Testis (tissue), 3 donors: ENCODE measurements around the gene ZNF839. TPM values are rescaled to one million over a fixed set of nuclear protein-coding genes. Genes with fewer than 3 reads are reported as not detected.
"Not testable (repeated sequence)": the region's sequence is repeated elsewhere in the genome, so short reads cannot be mapped to it uniquely, and the experiment has no call there.

ENCODE experiments used
- DNase-seq: peaks from one replicate; pipeline ENCODE4 v3.0.0-alpha.2; 2019
- H3K27ac ChIP-seq, 2 donors: fragments of 200-600 bp; sonication (generic); one replicate each; pipeline ENCODE4 v1.5.1; 2019
- H3K27me3 ChIP-seq: fragments of 200-600 bp; sonication (generic); one replicate; pipeline ENCODE4 v1.5.1; 2019
- H3K36me3 ChIP-seq: fragments of 200-600 bp; sonication (generic); one replicate; pipeline ENCODE4 v1.5.1; 2017; ENCODE audit warnings: low read depth; ENCODE audit errors: missing control alignments
- H3K4me1 ChIP-seq: fragments of 200-600 bp; sonication (generic); one replicate; pipeline ENCODE4 v1.5.1; 2019
- H3K4me3 ChIP-seq, 2 donors: fragments of 200-600 bp; sonication (generic); one replicate each; pipeline ENCODE4 v1.5.1; 2017 to 2019
- H3K9me3 ChIP-seq: fragments of 200-600 bp; sonication (generic); one replicate; pipeline ENCODE4 v1.5.1; 2017
- POLR2A ChIP-seq: fragments of 450-650 bp; IDR thresholded peaks from one replicate; pipeline ENCODE4 v1.6.1; 2017; ENCODE audit warnings: antibody characterized with exemption, mild to moderate bottlenecking, moderate library complexity
- WGBS, 2 donors: methylation state at CpG; one replicate each; pipeline ENCODE4 v1.1.5; 2018; 5-methylcytosine and 5-hydroxymethylcytosine counted together
- intact Hi-C: fragments of 100-400 bp; cut with DNase I; formaldehyde crosslinking; loops from one replicate; pipeline ENCODE4 v1.15.1; 2023; ENCODE audit warnings: low total_unique reads
- polyA plus RNA-seq: library from polyadenylated mRNA; stranded (reverse); fragments of 350-450 nt; fragmentation: Illumina TruSeq; extraction: RNeasy Lipid Tissue Mini Kit (QIAGEN cat#74804); gene quantifications from one replicate; pipeline ENCODE4 v1.2.3, GENCODE V29; 2014; ENCODE audit warnings: low read depth, low replicate concordance; ENCODE audit not compliant: insufficient read depth
- total RNA-seq, 2 donors: library from RNA; depleted of rRNA; stranded (reverse); fragments of >200 nt; gene quantifications; one replicate each; pipeline ENCODE4 v1.2.3, GENCODE V29; 2016
- TF ChIP-seq, protein P1 (sequence below), 3 experiments: fragments of 450-650 bp in 2 of 3; fragments of 200-600 bp in 1 of 3; sonication (generic) in 1 of 3; IDR thresholded peaks; one replicate each; pipeline ENCODE4 v1.5.1; 2016 to 2019; ENCODE audit warnings: antibody characterized with exemption in 3 of 3, mild to moderate bottlenecking in 2 of 3, moderate library complexity in 1 of 3

ZNF839 gene
- total and polyA plus RNA-seq, 3 donors from 2014 or later = 41.4 to 59.0 (median 55.4) TPM

DNA sequence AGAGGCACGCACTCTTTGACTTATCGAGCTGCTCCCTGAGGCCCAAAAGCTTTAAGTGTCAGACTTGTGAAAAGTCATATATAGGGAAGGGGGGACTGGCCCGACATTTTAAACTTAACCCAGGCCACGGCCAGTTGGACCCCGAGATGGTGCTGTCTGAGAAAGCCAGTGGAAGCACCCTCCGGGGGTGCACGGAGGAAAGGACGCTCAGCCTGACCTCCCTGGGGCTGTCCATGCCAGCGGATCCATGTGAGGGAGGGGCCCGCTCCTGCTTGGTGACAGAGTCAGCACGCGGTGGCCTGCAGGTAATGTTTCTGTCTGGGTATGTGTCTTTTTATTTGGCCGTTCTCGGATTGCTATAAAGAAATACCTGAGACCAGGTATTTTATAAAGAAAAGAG is 7.0 kb downstream of the ZNF839 start:
- DNase-seq = no peak
- H3K4me1 ChIP-seq = peaks cover 25% of the 10 kb centered on the region
- H3K27ac ChIP-seq = no peak overlapping the region
- TF ChIP-seq POLR2A = no peak
- TF ChIP-seq, protein P1, sequence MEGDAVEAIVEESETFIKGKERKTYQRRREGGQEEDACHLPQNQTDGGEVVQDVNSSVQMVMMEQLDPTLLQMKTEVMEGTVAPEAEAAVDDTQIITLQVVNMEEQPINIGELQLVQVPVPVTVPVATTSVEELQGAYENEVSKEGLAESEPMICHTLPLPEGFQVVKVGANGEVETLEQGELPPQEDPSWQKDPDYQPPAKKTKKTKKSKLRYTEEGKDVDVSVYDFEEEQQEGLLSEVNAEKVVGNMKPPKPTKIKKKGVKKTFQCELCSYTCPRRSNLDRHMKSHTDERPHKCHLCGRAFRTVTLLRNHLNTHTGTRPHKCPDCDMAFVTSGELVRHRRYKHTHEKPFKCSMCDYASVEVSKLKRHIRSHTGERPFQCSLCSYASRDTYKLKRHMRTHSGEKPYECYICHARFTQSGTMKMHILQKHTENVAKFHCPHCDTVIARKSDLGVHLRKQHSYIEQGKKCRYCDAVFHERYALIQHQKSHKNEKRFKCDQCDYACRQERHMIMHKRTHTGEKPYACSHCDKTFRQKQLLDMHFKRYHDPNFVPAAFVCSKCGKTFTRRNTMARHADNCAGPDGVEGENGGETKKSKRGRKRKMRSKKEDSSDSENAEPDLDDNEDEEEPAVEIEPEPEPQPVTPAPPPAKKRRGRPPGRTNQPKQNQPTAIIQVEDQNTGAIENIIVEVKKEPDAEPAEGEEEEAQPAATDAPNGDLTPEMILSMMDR (IDR thresholded peaks at IDR 0.05) = no peak
- WGBS, 2 donors = 92 to 93% methylated on average over 14 of the region's 14 CpGs
- no peaks in the 10 kb centered on the region for H3K36me3 ChIP-seq
- intact Hi-C loops = no loop called here
- no peak overlapping the region for H3K4me3 ChIP-seq
- H3K27me3 ChIP-seq = no peaks in the 10 kb centered on the region
- H3K9me3 ChIP-seq = no peaks in the 10 kb centered on the region

DNA sequence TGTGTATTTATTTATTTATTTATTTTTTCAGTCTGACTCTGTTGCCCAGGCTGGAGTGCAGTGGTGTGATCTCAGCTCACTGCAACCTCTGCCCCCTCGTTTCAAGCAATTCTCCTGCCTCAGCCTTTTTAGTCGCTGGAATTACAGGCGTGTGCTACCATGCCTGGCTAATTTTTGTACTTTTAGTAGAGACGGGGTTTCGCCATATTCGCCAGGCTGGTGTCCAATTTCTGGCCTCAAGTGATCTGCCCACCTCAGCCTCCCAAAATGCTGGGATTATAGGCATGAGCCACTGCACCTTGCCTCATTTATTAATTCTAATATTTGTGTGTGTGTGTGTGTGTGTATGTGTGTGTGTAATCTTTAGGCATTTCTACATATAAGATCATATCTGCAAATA is 9.8 kb downstream of the ZNF839 start:
- intact Hi-C loops, H3K9me3 ChIP-seq, H3K36me3 ChIP-seq, H3K27ac ChIP-seq, H3K4me3 ChIP-seq, H3K4me1 ChIP-seq, DNase-seq, H3K27me3 ChIP-seq: not testable (repeated sequence)
- 91% methylated on average over 6 of the region's 6 CpGs for WGBS, 2 donors

DNA sequence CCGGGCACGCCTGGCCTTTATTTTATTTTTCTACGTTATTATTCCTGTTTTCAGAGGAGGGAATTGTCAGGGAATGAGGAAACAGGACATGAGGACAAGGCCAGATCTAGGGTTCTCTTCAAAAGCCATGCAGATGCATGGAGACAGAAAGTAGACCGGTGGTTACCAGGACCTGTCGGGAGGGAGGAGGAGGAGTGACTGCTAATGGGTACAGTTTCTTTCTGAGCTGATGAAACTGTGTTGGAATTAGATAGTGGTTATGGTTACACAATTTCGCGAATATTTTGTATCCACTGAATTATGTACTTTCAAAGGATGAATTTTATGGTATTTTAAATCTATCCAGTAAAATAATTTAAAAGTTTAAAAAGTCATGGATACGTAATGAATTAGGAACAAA is 11.3 kb downstream of the ZNF839 start:
- intact Hi-C loops = no loop called here
- TF ChIP-seq, protein P1 (IDR thresholded peaks at IDR 0.05) = no peak
- TF ChIP-seq POLR2A = no peak
- 77 to 80% methylated on average over 8 of the region's 8 CpGs for WGBS, 2 donors
- peaks cover 6% of the 10 kb centered on the region for H3K4me1 ChIP-seq
- H3K4me3 ChIP-seq = no peak overlapping the region
- H3K27ac ChIP-seq = peak overlapping the region in 1 of 2 donors; percentile 50
- H3K9me3 ChIP-seq = no peaks in the 10 kb centered on the region
- H3K36me3 ChIP-seq = no peaks in the 10 kb centered on the region
- DNase-seq = peak; percentile 61
- H3K27me3 ChIP-seq = no peaks in the 10 kb centered on the region

DNA sequence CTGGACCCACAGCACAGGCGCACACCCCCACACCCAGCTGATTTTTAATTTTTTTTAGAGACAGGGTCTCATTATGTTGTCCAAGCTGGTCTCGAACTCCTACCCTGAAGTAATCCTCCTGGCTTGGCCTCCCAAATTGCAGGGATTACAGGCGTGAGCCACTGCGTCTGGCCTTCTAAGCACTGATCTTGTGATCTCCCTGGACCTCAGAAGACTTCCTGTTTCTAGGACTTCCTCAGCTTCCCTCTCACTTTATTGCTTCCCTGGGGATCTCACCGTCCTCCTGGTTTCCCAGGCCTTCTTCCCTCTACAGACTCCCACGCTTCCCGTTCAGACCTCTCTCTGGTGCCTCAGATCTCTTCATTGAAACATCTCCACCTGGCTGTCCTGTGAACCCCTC is 13.8 kb downstream of the ZNF839 start:
- Histone ChIP-seq H3K4me3 (no peak overlapping the region), H3K27ac (no peak overlapping the region), H3K27me3 (no peaks in the 10 kb centered on the region), H3K9me3 (no peaks in the 10 kb centered on the region), H3K4me1 (peaks cover 6% of the 10 kb centered on the region), H3K36me3 (peaks cover 4% of the 10 kb centered on the region)
- TF ChIP-seq, protein P1 (IDR thresholded peaks at IDR 0.05) = no peak
- TF ChIP-seq POLR2A = no peak
- WGBS, 2 donors = 79 to 86% methylated on average over 7 of the region's 7 CpGs
- intact Hi-C loops = no loop called here
- no peak for DNase-seq

DNA sequence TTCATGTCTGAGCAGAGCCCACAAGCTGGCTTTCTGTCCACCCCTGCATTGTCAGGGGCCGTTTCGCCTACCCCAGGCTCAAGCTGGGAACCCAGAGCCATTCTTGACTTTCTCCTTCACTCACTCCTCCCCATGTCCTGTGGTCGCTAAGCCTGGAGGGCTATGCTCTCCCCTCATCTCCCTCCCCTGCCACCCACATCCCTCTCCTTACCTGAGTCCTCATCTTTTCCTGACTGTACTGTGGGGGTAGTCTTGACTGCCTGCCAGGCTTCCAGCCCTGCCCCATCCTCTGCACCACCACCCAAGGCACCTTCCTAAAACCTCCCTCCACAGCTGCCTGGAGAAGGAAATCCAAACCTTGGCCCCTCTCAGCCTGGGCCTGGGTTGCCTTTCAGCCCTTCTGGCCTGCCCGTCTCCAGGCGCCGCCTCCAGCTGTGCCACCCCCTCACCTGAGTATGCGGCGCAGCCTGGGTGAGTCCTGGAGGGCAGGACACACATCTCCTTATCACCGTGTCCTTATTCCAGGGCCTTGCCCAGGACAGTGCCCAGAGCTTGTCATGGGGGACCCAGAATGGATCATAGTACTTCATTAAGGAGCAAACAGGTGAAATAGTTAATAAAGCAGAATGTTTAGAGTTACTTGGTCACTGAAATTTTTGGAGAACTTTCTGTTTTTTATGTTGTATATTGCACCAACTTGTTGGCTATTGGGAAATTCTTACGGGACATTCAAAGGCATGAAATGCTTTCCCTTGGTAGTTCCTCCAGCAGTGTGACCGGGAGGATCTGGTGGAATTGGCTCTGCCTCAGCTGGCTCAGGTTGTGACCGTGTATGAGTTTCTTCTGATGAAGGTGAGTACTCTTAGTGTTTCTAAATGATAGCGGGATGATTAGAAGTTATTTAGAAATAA is 14.5 kb downstream of the ZNF839 start:
- intact Hi-C loops = no loop called here
- Histone ChIP-seq H3K36me3 (peaks cover 4% of the 10 kb centered on the region), H3K27me3 (no peaks in the 10 kb centered on the region), H3K4me1 (peaks cover 6% of the 10 kb centered on the region), H3K27ac (no peak overlapping the region), H3K4me3 (no peak overlapping the region), H3K9me3 (no peaks in the 10 kb centered on the region)
- no peak for DNase-seq
- TF ChIP-seq POLR2A = no peak
- TF ChIP-seq, protein P1 (IDR thresholded peaks at IDR 0.05) = no peak
- 89 to 91% methylated on average over 13 of the region's 13 CpGs for WGBS, 2 donors
